ENCODE results near the gene ZNF77. TPM values are rescaled to one million over a fixed set of nuclear protein-coding genes. Genes with fewer than 3 reads are reported as not detected.
A peak's percentile ranks its signal among the peaks of the same experiment; 100 is the strongest.

The ZNF77 gene
- polyA plus RNA-seq, 1 of the 3 experiments (the other 2 are of a cell fraction): 4.4 TPM

GRCh38 chr19:2900296-2901252 lies 44.2 kb downstream of the ZNF77 start, which contains the start of gene ZNF57 (continued):
- TF ChIP-seq GABPA (IDR thresholded peaks at IDR 0.05; ENCODE audit: low read depth) (0 out of 2 replicates have a peak, but pooled peaks have one; percentile 15), IRF3 (IDR thresholded peaks at IDR 0.05; ENCODE audit: low read depth, low read length) (peak; percentile 68), EZH2phosphoT487 (IDR thresholded peaks at IDR 0.05; ENCODE audit: borderline replicate concordance, low read depth) (no peak), SMC3 (IDR thresholded peaks at IDR 0.05; ENCODE audit: low read depth, low read length) (no peak), JUND (IDR thresholded peaks at IDR 0.05) (no peak), RCOR1 (IDR thresholded peaks at IDR 0.05; ENCODE audit: low read length) (no peak), RAD21 (IDR thresholded peaks at IDR 0.05; ENCODE audit: low read length) (no peak), TEAD4 (IDR thresholded peaks at IDR 0.05; ENCODE audit: borderline replicate concordance, insufficient read depth) (no peak), NFIC (IDR thresholded peaks at IDR 0.05; ENCODE audit: borderline replicate concordance) (peak; percentile 21; the same call in 1 of the 2 replicates), MXI1 (IDR thresholded peaks at IDR 0.05; ENCODE audit: low read depth, low read length) (peak; percentile 89), PBX3 (IDR thresholded peaks at IDR 0.05) (peak; percentile 50)

GRCh38 chr19:2896694-2897093 lies 48.1 kb downstream of the ZNF77 start:
- H3F3A ChIP-seq (replicated peaks; ENCODE audit: insufficient read depth): no peaks in the 10 kb centered on the region
- H4K20me1 ChIP-seq (ENCODE audit: insufficient read depth): no peaks in the 10 kb centered on the region
- no peaks in the 10 kb centered on the region for H3K9me2 ChIP-seq
- no peak overlapping the region for H2AFZ ChIP-seq (ENCODE audit: low read depth)
- H3K4me2 ChIP-seq: no peak overlapping the region
- H3K4me3 ChIP-seq (ENCODE audit: low read depth in 2 of 2, low read length in 1 of 2): no peak overlapping the region
- H3K36me3 ChIP-seq (replicated peaks in 1 of 2; ENCODE audit: control insufficient read depth in 1 of 2, insufficient read depth in 2 of 2, low read length in 1 of 2): no peaks in the 10 kb centered on the region
- peaks cover 0 to 1% of the 10 kb centered on the region in 2 experiments; a peak in 1 of 4 replicates for H3K4me1 ChIP-seq (ENCODE audit: control insufficient read depth in 1 of 2, insufficient read depth in 2 of 2, low read depth in 1 of 2, low read length in 1 of 2)
- ChIA-PET CTCF (interaction anchor here (2.0 kb wide), 1 partner anchor 9 kb away, joined by 4 read pairs; no protein-coding TSS in a partner anchor), POLR2A (no interaction called here)
- no peak overlapping the region for H3K27ac ChIP-seq (ENCODE audit: low read depth in 2 of 2, low read length in 1 of 2)
- H3K79me2 ChIP-seq (ENCODE audit: insufficient read depth): peaks cover 6% of the 10 kb centered on the region; the same call in 1 of the 2 replicates
- 28% methylated on average over 8 of the region's 8 CpGs for whole genome bisulfite sequencing (ENCODE audit: low lambda C conversion rate)
- no peaks in the 10 kb centered on the region for H3K27me3 ChIP-seq (ENCODE audit: insufficient read depth)
- H3K9ac ChIP-seq: no peak overlapping the region
- DNase-seq: no peak
- H3K9me3 ChIP-seq: no peaks in the 10 kb centered on the region
- TF ChIP-seq NFIC (IDR thresholded peaks at IDR 0.05; ENCODE audit: borderline replicate concordance): no peak
- TF ChIP-seq REST (IDR thresholded peaks at IDR 0.05; ENCODE audit: low read depth, low read length): no peak
- no peak for TF ChIP-seq RCOR1 (IDR thresholded peaks at IDR 0.05; ENCODE audit: low read length)
- no peak for TF ChIP-seq RAD21 (IDR thresholded peaks at IDR 0.05; ENCODE audit: low read length)
- TF ChIP-seq NRF1 (IDR thresholded peaks at IDR 0.05; ENCODE audit: low read depth, low read length): no peak
- TF ChIP-seq MXI1 (IDR thresholded peaks at IDR 0.05; ENCODE audit: low read depth, low read length): no peak
- no peak for TF ChIP-seq USF2 (IDR thresholded peaks at IDR 0.05; ENCODE audit: borderline replicate concordance, low read depth, low read length)
- no peak for TF ChIP-seq PBX3 (IDR thresholded peaks at IDR 0.05)
- no peak for TF ChIP-seq TAF1 (IDR thresholded peaks at IDR 0.05; ENCODE audit: borderline replicate concordance, low read depth, low read length)
- TF ChIP-seq SMC3 (IDR thresholded peaks at IDR 0.05; ENCODE audit: low read depth, low read length): no peak
- no peak for TF ChIP-seq MAX (IDR thresholded peaks at IDR 0.05; ENCODE audit: low read depth)
- TF ChIP-seq TEAD4 (IDR thresholded peaks at IDR 0.05; ENCODE audit: borderline replicate concordance, insufficient read depth): no peak
- TF ChIP-seq CTCF (IDR thresholded peaks at IDR 0.05): no peak
